ENCODE results near the gene GPD1L.
"Not testable (repeated sequence)": the region's sequence is repeated elsewhere in the genome, so short reads cannot be mapped to it uniquely, and the experiment has no call there.

The GPD1L gene

GRCh38 chr3:32106132-32106928 is at the start of gene GPD1L:
Gene GPD1L (plus strand): TSS chr3:32106620. CDS start chr3:32106712, 92 bp downstream.
- DNase-seq = peak; percentile 92 to 94

- not testable (repeated sequence) for DNase-seq
These were observed 48.0 kb upstream of the GPD1L start for GRCh38 chr3:32058465-32058864.

GRCh38 chr3:32062950-32063582 is 43.4 kb upstream of the GPD1L start:
- DNase-seq = no peak

GRCh38 chr3:32066686-32067085 is 39.7 kb upstream of the GPD1L start:
- no peak for DNase-seq

- DNase-seq = not testable (repeated sequence)
These were observed 32.2 kb upstream of the GPD1L start for GRCh38 chr3:32074194-32074593.

GRCh38 chr3:32076566-32076965 is 29.9 kb upstream of the GPD1L start:
- no peak for DNase-seq

GRCh38 chr3:32077260-32078084 is 28.9 kb upstream of the GPD1L start:
- no peak for DNase-seq

- no peak for DNase-seq
These were observed 28.3 kb upstream of the GPD1L start for GRCh38 chr3:32078085-32078634.

- DNase-seq = no peak
These were observed 27.6 kb upstream of the GPD1L start for GRCh38 chr3:32078864-32079263.

GRCh38 chr3:32082721-32083120 is 23.7 kb upstream of the GPD1L start:
- no peak for DNase-seq

GRCh38 chr3:32083702-32084270 is 22.6 kb upstream of the GPD1L start:
- DNase-seq = no peak

- DNase-seq = no peak
These were observed 21.6 kb upstream of the GPD1L start for GRCh38 chr3:32084870-32085269.

- no peak for DNase-seq
These were observed 20.0 kb upstream of the GPD1L start for GRCh38 chr3:32086464-32086863.

GRCh38 chr3:32089476-32089875 is 16.9 kb upstream of the GPD1L start:
- no peak for DNase-seq

GRCh38 chr3:32093204-32093603 is 13.2 kb upstream of the GPD1L start:
- no peak for DNase-seq

GRCh38 chr3:32095431-32095830 is 11.0 kb upstream of the GPD1L start:
- DNase-seq = no peak

- DNase-seq = no peak
These were observed 8.7 kb upstream of the GPD1L start for GRCh38 chr3:32097768-32098167.

- no peak for DNase-seq
These were observed 7.9 kb upstream of the GPD1L start for GRCh38 chr3:32098528-32098927.

GRCh38 chr3:32100465-32100864 is 6.0 kb upstream of the GPD1L start:
- no peak for DNase-seq

GRCh38 chr3:32102289-32102688 is 4.1 kb upstream of the GPD1L start:
- DNase-seq = no peak

GRCh38 chr3:32104492-32104891 is 1.9 kb upstream of the GPD1L start:
- DNase-seq = no peak

- no peak for DNase-seq
These were observed 909 bp upstream of the GPD1L start for GRCh38 chr3:32105291-32106131.

Data from inflammatory macrophage treated with lipopolysaccharide for 1 hour (primary cell).